ENCODE data around the gene MTCH2. TPM values are rescaled to one million over a fixed set of nuclear protein-coding genes. Genes with fewer than 3 reads are reported as not detected.

The MTCH2 gene
- total RNA-seq, 4 donors from 2014 or later = 43.3 to 66.4 (median 44.7) TPM

DNA sequence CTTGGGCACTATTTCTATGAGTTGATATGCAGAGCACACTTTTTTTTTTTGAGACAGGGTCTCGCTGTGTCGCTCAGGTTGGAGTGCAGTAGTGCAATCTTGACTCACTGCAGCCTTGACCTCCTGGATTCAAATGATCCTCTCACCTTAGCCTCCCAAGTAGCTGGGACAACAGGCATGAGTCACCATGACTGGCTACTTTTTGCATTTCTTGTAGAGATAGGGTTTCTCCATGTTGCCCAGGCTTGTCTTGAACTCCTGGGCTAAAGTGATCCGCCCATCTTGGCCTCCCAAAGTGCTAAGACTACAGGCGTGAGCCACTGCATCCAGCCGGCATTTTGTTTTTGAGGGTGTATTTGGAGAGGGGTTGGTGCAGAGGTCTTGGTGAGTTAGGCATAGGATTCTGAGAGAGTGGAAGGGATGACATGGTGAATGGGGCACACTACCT is 29.9 kb upstream of the MTCH2 start:
- TF ChIP-seq, protein P1, sequence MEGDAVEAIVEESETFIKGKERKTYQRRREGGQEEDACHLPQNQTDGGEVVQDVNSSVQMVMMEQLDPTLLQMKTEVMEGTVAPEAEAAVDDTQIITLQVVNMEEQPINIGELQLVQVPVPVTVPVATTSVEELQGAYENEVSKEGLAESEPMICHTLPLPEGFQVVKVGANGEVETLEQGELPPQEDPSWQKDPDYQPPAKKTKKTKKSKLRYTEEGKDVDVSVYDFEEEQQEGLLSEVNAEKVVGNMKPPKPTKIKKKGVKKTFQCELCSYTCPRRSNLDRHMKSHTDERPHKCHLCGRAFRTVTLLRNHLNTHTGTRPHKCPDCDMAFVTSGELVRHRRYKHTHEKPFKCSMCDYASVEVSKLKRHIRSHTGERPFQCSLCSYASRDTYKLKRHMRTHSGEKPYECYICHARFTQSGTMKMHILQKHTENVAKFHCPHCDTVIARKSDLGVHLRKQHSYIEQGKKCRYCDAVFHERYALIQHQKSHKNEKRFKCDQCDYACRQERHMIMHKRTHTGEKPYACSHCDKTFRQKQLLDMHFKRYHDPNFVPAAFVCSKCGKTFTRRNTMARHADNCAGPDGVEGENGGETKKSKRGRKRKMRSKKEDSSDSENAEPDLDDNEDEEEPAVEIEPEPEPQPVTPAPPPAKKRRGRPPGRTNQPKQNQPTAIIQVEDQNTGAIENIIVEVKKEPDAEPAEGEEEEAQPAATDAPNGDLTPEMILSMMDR (IDR thresholded peaks at IDR 0.05; ENCODE audit: low read depth) = no peak

DNA sequence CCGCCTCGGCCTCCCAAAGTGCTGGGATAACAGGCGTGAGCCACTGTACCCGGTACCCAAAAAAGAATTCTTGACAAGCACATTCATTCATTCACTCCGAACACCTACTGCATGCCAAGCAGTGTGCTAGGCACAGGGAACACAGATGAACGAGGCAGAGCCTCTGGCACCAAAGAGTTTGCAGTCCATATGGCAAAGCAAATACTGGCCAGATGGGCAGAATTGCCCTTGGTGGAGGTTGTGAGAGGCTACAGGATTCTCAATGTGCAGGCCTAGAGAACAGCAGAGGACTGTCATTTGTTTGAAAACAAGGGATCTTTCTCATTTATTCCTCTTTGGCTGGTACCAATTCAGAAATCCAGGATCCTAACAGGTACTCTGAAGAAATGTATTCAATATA is 27.5 kb upstream of the MTCH2 start:
- TF ChIP-seq, protein P1 (IDR thresholded peaks at IDR 0.05; ENCODE audit: low read depth) = no peak

DNA sequence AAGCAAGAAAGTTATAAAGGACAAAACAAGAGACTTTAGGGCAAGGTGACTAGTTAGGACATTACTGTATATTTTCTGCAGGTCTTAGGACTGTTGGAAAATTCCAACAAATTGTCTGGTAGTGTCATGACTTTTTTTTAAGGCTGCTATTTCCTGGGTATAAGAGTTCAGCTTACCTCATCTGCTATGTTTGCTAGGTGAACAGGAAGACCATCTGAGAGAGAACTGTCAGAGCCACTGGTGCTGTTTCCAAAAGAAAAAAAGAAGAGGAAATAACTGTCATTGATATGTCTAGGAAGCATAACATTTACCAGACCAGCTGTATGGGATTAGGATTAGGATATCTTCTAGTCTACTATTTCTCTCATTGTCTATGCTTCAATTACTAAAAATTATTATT is 26.3 kb upstream of the MTCH2 start:
- TF ChIP-seq, protein P1 (IDR thresholded peaks at IDR 0.05; ENCODE audit: low read depth) = no peak

DNA sequence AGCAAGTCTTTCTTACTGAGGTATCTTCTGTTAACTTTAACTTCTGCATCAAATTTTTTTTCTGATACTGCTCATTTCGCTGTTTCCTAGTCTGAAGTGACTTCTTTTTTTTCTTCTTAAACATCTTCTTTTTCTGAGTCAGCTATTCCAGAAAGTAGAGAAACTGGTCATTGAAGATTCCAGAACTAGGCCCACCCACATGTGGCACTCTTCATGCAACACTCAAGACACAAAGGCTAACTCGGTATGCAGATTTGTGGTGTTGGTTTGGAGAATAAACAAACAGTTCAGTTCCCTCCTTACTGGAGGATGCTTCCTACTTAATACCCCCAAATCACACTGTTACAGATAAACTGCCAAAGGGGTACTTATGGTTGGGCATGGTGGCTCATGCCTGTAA is 25.2 kb upstream of the MTCH2 start:
- TF ChIP-seq, protein P1 (IDR thresholded peaks at IDR 0.05; ENCODE audit: low read depth) = no peak

DNA sequence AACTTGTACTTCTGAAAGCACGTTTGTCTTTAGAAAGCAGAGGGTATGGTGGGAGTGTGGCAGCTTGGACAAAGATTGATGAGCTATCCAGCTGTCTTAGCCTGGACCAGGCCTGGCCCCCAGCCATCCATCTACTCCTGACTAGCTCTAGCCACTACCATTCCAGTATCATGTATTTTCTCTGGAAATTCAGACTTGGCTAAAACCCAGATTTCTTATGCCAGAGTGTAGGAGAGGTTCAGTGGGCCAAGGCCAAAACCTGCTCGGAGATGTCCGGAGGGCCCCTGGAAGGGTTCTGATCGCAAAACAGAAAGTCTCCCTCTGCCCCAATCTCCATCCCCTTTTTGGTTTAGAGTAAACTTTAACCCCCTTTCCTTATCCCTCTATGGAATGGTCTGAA is 24.8 kb upstream of the MTCH2 start:
- TF ChIP-seq, protein P1 (IDR thresholded peaks at IDR 0.05; ENCODE audit: low read depth) = no peak

DNA sequence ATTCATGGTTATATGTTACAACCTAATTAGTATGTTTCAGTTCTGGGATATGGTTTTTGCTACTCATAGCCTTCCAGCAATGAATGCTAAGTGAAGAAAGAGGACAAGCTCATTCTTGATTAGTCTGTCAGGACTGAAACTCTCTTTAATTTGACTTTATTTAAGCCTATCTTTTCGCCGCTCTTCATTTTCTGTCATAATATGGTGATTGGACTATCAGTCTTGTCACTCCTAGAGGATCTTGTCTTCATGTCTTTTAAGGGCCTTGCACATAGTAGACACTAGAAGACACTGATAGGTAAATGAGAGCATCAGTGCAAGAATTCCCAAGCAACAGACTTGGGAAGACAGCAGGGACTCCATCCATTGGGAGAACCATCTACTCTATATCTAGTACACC is 18.9 kb upstream of the MTCH2 start:
- TF ChIP-seq, protein P1 (IDR thresholded peaks at IDR 0.05; ENCODE audit: low read depth) = no peak

DNA sequence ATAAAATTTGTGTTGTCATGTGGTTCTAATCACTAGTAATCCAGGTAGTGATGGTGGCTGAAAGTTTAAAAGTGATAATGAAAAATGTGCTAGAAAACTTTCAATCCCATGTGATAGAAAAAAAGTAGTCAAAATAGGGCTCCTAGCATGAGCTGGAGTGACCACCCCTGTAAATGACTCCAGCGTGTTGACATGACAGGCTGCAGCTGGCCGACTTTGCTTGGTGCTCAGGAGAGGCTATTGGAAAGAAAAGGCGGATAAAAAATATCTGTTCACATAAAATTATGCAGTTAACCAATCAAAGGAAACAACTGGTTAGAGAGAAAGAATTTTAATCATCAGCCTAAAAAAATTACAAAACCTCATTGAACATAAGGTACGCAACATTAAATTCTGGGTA is 16.9 kb upstream of the MTCH2 start:
- TF ChIP-seq, protein P1 (IDR thresholded peaks at IDR 0.05; ENCODE audit: low read depth) = no peak

Measured in subcutaneous adipose tissue (tissue), 4 donors.